AG09319 (cell line): ENCODE measurements around the gene DNMT1.
"Not testable (repeated sequence)": the region's sequence is repeated elsewhere in the genome, so short reads cannot be mapped to it uniquely, and the experiment has no call there.

Experiments used
- DNase-seq: peaks from one replicate; pipeline ENCODE4 v3.0.0-alpha.2; 2010; ENCODE audit warnings: low read depth; ENCODE audit errors: extremely low read depth
- TF ChIP-seq, protein P1 (sequence below): IDR thresholded peaks from 2 replicates; pipeline ENCODE4 v1.5.1; 2011; ENCODE audit warnings: low read depth, mild to moderate bottlenecking, inconsistent platforms, low read length, moderate library complexity

DNMT1 gene

GRCh38 chr19:10205636-10206035, 10.9 kb upstream of the DNMT1 start:
- TF ChIP-seq, protein P1, sequence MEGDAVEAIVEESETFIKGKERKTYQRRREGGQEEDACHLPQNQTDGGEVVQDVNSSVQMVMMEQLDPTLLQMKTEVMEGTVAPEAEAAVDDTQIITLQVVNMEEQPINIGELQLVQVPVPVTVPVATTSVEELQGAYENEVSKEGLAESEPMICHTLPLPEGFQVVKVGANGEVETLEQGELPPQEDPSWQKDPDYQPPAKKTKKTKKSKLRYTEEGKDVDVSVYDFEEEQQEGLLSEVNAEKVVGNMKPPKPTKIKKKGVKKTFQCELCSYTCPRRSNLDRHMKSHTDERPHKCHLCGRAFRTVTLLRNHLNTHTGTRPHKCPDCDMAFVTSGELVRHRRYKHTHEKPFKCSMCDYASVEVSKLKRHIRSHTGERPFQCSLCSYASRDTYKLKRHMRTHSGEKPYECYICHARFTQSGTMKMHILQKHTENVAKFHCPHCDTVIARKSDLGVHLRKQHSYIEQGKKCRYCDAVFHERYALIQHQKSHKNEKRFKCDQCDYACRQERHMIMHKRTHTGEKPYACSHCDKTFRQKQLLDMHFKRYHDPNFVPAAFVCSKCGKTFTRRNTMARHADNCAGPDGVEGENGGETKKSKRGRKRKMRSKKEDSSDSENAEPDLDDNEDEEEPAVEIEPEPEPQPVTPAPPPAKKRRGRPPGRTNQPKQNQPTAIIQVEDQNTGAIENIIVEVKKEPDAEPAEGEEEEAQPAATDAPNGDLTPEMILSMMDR: no peak
- no peak for DNase-seq

- no peak for DNase-seq
- TF ChIP-seq, protein P1: no peak
Measured at GRCh38 chr19:10203686-10204085, 8.9 kb upstream of the DNMT1 start.

- TF ChIP-seq, protein P1: no peak
- no peak for DNase-seq
Measured at GRCh38 chr19:10201176-10201575, 6.4 kb upstream of the DNMT1 start.

DNA sequence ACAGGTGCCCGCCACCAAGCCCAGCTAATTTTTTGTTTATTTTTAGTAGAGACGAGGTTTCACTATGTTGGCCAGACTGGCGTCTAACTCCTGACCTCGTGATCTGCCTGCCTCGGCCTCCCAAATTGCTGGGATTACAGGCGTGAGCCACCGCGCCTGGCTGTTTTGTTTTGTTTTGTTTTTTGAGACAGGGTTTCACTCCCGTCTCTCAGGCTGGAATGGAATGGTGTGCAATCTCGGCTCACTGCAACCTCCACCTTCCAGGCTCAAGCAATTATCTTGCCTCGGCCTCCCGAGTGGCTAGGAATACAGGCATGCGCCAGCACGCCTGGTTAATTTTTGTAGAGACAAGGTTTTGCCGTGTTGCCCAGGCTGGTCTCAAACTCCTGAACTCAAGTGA, 5.3 kb upstream of the DNMT1 start:
- DNase-seq: not testable (repeated sequence)

DNA sequence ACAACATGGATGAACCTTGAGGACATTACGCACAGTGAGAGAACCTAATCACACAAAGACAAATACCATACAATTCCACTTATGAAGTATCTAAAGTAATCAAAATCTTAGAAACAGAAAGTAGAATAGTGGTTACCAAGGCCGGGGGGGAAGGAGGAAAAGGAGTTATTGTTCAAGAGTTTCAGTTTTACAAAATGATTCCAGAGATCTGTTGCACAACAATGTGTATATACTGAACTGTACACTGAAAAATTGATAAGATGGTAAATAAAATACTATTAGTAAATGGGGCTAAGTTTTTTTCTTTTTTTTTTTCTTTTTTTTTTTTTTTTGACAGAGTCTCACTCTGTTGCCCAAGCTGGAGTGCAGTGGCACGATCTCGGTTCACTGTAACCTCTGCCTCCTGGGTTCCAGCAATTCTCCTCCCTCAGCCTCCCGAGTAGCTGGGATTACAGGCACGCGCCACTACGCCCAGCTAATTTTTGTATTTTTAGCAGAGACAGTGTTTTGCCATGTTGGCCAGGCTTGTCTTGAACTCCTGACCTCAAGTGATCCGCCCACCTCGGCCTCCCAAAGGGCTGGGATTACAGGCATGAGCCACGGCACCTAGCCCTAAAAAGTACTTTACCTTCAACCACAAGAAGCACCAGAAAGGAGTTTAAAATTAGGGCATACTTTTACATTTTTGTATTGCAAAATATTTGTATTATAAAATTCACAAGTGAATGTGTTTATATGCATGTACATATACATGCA, 4.3 kb upstream of the DNMT1 start:
- not testable (repeated sequence) for DNase-seq

DNA sequence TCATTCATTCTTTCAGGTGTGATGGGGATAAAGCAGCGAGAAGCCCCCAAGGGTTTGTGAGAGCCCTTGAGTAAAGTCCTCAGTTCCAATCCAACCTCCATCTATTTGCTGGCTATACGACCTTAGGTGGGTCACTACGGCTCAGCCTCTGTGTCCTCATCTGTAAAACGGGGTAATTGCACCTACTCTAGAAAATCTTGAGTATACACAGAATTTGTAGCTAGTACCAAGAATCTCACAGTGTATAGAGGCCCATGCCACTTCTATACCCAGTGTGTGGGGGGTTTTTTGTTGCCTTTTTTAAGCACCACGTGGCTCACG, 406 bp upstream of the DNMT1 start:
- TF ChIP-seq, protein P1: no peak
- no peak for DNase-seq

GRCh38 chr19:10193790-10194499, 808 bp downstream of the DNMT1 start:
- TF ChIP-seq, protein P1: no peak
- DNase-seq: no peak

GRCh38 chr19:10192922-10193321, 1.8 kb downstream of the DNMT1 start:
- TF ChIP-seq, protein P1: no peak
- DNase-seq: no peak
